Chondrocyte (in vitro differentiated cells): ENCODE results near the gene GP1BA. TPM values are rescaled to one million over a fixed set of nuclear protein-coding genes. Genes with fewer than 3 reads are reported as not detected.

Experiments
- DNase-seq: peaks from one replicate; pipeline ENCODE4 v3.0.0; 2021; ENCODE audit warnings: mixed read lengths, low spot score
- H3K27ac Mint-ChIP-seq: one replicate; pipeline ENCODE4 v1.8.0; 2021; ENCODE audit warnings: mild to moderate bottlenecking, moderate library complexity, mixed read lengths; ENCODE audit not compliant: unreplicated experiment
- H3K27me3 Mint-ChIP-seq: 2 replicates; pipeline ENCODE4 v1.8.0; 2021; ENCODE audit warnings: low read depth, mixed read lengths
- H3K36me3 Mint-ChIP-seq: 2 replicates; pipeline ENCODE4 v1.8.0; 2021; ENCODE audit warnings: low read depth, mixed read lengths
- H3K4me1 Mint-ChIP-seq: 2 replicates; pipeline ENCODE4 v1.8.0; 2021; ENCODE audit warnings: low read depth, mild to moderate bottlenecking, mixed read lengths
- H3K4me3 Mint-ChIP-seq: one replicate; pipeline ENCODE4 v1.8.0; 2021; ENCODE audit warnings: mild to moderate bottlenecking, moderate library complexity, mixed read lengths; ENCODE audit not compliant: unreplicated experiment
- H3K9me3 Mint-ChIP-seq: 2 replicates; pipeline ENCODE4 v1.8.0; 2021; ENCODE audit warnings: low read depth, mixed read lengths
- total RNA-seq: library from RNA; stranded (reverse); gene quantifications from 3 replicates; pipeline ENCODE4 v1.2.1, GENCODE V29; 2021
- TF ChIP-seq, protein P1 (sequence below): fragments of 200-600 bp; sonication (generic); IDR thresholded peaks from 2 replicates; pipeline ENCODE4 v1.5.0; 2021; ENCODE audit warnings: antibody characterized with exemption, mild to moderate bottlenecking, moderate library complexity

Gene GP1BA
- total RNA-seq, 1 donor from 2014 or later, result not detected

DNA sequence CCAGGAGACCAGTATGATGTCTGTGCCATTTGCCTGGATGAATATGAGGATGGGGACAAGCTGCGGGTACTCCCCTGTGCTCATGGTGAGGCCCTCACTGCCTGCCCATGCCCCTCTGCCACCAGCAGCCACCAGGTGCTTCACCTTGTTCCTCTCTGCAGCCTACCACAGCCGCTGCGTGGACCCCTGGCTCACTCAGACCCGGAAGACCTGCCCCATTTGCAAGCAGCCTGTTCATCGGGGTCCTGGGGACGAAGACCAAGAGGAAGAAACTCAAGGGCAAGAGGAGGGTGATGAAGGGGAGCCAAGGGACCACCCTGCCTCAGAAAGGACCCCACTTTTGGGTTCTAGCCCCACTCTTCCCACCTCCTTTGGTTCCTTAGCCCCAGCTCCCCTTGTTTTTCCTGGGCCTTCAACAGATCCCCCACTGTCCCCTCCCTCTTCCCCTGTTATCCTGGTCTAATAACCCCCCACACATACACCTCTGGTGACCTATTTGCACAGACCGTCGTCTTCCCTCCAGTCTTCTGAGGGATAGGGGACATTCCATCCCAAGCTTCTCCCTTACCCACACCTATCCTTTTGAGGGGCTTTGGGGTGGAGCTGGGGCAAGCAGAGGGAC is 12.6 kb downstream of the GP1BA start:
- H3K9me3 Mint-ChIP-seq, result no peaks in the 10 kb centered on the region
- H3K27ac Mint-ChIP-seq, result peak overlapping the region; percentile 94
- H3K4me1 Mint-ChIP-seq, result peaks cover 62% of the 10 kb centered on the region
- H3K36me3 Mint-ChIP-seq, result peaks cover 25% of the 10 kb centered on the region
- peak overlapping the region; percentile 96 for H3K4me3 Mint-ChIP-seq
- no peaks in the 10 kb centered on the region for H3K27me3 Mint-ChIP-seq
- TF ChIP-seq, protein P1, sequence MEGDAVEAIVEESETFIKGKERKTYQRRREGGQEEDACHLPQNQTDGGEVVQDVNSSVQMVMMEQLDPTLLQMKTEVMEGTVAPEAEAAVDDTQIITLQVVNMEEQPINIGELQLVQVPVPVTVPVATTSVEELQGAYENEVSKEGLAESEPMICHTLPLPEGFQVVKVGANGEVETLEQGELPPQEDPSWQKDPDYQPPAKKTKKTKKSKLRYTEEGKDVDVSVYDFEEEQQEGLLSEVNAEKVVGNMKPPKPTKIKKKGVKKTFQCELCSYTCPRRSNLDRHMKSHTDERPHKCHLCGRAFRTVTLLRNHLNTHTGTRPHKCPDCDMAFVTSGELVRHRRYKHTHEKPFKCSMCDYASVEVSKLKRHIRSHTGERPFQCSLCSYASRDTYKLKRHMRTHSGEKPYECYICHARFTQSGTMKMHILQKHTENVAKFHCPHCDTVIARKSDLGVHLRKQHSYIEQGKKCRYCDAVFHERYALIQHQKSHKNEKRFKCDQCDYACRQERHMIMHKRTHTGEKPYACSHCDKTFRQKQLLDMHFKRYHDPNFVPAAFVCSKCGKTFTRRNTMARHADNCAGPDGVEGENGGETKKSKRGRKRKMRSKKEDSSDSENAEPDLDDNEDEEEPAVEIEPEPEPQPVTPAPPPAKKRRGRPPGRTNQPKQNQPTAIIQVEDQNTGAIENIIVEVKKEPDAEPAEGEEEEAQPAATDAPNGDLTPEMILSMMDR, result no peak
- no peak for DNase-seq

GRCh38 chr17:4945176-4945943 is 13.3 kb downstream of the GP1BA start:
- peaks cover 25% of the 10 kb centered on the region for H3K36me3 Mint-ChIP-seq
- peak overlapping the region; percentile 96 for H3K4me3 Mint-ChIP-seq
- H3K4me1 Mint-ChIP-seq, result peaks cover 65% of the 10 kb centered on the region
- H3K27ac Mint-ChIP-seq, result peak overlapping the region; percentile 94
- TF ChIP-seq, protein P1, result no peak
- no peaks in the 10 kb centered on the region for H3K27me3 Mint-ChIP-seq
- no peak for DNase-seq
- no peaks in the 10 kb centered on the region for H3K9me3 Mint-ChIP-seq

- TF ChIP-seq, protein P1, result no peak
- Mint-ChIP-seq H3K4me1 (peaks cover 68% of the 10 kb centered on the region), H3K27ac (peak overlapping the region; percentile 94), H3K36me3 (peaks cover 25% of the 10 kb centered on the region), H3K9me3 (no peaks in the 10 kb centered on the region), H3K4me3 (peak overlapping the region; percentile 96), H3K27me3 (no peaks in the 10 kb centered on the region)
- no peak for DNase-seq
These were observed 13.8 kb downstream of the GP1BA start for GRCh38 chr17:4945944-4946280.

DNA sequence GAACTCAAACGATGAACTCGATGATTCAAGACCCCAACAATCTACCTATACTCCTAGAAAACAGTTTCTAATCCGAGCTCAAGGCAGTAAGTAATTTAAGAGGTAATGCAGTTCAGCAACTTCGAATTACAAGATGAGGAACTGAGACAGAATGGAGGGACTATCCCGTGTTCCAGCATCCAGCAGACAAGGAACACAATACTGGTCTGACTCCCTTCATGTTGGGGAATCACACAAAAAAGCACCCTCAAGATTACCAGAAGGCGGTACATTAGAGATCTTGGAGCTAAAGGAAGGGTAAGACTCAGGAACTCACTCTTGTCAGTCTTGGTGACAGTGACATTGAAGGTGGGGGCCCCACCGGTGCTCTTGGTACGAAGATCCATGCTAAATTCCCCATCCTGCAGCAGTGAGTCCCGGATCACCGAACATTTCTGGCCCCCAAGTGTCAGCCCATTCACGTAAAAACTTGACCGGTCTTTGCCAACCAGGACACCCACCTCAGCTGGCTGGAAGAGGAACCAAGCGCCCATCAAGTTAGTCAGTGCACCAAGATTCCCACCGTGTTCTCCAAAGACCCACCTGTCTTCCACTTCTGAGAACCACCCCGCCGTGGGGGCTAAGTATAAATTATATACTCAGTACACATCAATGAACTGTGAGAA is 14.4 kb downstream of the GP1BA start:
- no peak for DNase-seq
- Mint-ChIP-seq H3K4me1 (peaks cover 68% of the 10 kb centered on the region), H3K27ac (peak overlapping the region; percentile 94), H3K36me3 (peaks cover 25% of the 10 kb centered on the region), H3K4me3 (peak overlapping the region; percentile 96), H3K27me3 (no peaks in the 10 kb centered on the region), H3K9me3 (no peaks in the 10 kb centered on the region)
- TF ChIP-seq, protein P1, result no peak

DNA sequence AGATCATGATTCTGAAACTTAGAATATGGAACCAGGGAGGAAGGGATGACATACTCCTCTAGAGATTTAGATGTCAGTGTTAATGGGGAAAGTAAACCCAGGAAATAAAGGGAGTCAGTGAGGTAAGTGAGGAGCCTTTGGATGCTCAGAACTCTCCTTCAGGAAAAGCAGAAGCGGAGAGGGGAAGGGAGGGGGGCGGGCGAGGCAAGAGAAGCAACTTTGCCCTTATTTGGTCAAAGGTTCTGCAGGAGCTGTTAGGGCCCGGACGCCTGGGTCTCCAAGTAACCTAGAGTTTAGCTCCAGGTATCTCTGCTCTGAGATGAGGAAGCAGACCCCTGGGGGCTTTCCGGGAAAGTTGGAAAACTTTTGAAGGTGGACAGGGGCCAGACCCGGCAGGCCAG is 14.9 kb downstream of the GP1BA start:
- Mint-ChIP-seq H3K4me1 (peaks cover 68% of the 10 kb centered on the region), H3K27ac (peak overlapping the region; percentile 94), H3K36me3 (peaks cover 23% of the 10 kb centered on the region), H3K27me3 (no peaks in the 10 kb centered on the region), H3K9me3 (no peaks in the 10 kb centered on the region), H3K4me3 (peak overlapping the region; percentile 96)
- no peak for DNase-seq
- TF ChIP-seq, protein P1, result no peak
